ENCODE results near the gene NFKBIB.
"Not testable (repeated sequence)": the region's sequence is repeated elsewhere in the genome, so short reads cannot be mapped to it uniquely, and the experiment has no call there.

NFKBIB gene

GRCh38 chr19:38920602-38921419 lies 21.0 kb downstream of the NFKBIB start:
- no peak for DNase-seq (ENCODE audit: low read depth, low spot score)
- no peak overlapping the region for H3K4me3 ChIP-seq (ENCODE audit: low read length)

DNA sequence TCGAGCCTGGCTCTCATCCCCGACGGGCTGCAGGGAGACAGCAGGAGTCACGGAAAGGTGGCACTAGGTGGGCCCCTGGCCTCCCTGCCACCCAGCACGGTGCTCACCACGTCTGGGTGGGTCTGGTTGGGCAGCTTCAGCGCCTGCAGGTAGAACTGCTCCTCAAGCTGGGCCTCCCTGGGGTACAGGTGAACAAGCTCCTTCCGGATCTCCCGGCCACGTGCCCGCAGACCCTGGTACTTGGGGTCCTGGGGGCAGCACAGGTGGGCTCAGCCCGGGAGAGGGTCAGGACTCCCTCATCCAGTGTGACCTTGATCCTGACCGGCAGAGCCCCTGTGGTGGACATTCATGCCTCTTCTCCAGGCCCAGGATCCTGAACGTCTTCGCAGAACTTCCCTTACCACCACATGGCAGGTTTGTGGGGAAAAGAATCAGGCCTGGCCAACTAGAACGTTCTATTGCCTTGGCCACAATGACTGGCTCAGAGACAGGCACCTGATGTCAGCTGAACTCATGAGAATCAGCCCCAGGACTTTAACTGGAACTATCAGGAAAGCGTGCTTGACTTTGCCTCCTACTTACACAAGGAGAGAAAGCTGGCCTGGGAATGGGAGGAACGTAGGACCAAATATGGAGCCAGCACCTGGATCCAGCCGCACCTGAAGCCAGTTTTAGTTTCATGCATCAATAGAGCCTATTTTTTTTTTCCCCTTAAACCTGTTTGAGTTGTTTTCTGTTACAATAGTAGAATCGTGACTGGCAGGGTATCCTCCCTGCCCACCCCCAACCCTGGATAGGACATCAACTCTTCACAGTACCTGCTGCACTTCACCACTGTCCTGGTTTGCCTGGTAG lies 21.9 kb downstream of the NFKBIB start:
- no peak overlapping the region for H3K4me3 ChIP-seq (ENCODE audit: low read length)
- no peak for DNase-seq (ENCODE audit: low read depth, low spot score)

DNA sequence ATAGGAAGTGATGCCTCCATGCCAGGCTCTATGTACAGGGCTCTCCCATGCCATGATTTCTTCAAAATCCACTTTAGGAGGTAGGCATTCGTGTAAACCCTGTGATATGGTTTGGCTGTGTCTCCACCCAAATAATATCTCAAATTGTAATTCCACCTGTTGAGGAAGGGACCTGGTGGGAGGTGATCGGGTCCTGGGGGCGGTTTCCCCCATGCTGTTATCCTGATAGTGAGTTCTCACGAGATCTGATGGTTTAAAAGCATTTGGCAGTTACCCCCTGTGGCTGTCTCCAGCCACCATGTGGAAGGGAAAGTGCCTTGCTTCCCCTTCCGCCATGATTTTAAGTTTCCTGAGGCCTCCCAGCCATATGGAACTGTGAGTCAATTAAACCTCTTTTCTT lies 22.7 kb downstream of the NFKBIB start:
- no peak overlapping the region for H3K4me3 ChIP-seq (ENCODE audit: low read length)
- no peak for DNase-seq (ENCODE audit: low read depth, low spot score)

- DNase-seq (ENCODE audit: low read depth, low spot score): no peak
- no peak overlapping the region for H3K4me3 ChIP-seq (ENCODE audit: low read length)
Measured at GRCh38 chr19:38924388-38924787, 24.6 kb downstream of the NFKBIB start.

GRCh38 chr19:38928391-38929001 lies 28.7 kb downstream of the NFKBIB start:
- no peak overlapping the region for H3K4me3 ChIP-seq (ENCODE audit: low read length)
- no peak for DNase-seq (ENCODE audit: low read depth, low spot score)

GRCh38 chr19:38929929-38930775 lies 30.4 kb downstream of the NFKBIB start, which contains the start of gene SARS2:
TSS of gene SARS2 (minus strand) at chr19:38930763. CDS start at chr19:38930736, 27 bp downstream.
- peak within 1 kb of the TSS; percentile 98 for H3K4me3 ChIP-seq (ENCODE audit: low read length)
- DNase-seq (ENCODE audit: low read depth, low spot score): peak; percentile 91

DNA sequence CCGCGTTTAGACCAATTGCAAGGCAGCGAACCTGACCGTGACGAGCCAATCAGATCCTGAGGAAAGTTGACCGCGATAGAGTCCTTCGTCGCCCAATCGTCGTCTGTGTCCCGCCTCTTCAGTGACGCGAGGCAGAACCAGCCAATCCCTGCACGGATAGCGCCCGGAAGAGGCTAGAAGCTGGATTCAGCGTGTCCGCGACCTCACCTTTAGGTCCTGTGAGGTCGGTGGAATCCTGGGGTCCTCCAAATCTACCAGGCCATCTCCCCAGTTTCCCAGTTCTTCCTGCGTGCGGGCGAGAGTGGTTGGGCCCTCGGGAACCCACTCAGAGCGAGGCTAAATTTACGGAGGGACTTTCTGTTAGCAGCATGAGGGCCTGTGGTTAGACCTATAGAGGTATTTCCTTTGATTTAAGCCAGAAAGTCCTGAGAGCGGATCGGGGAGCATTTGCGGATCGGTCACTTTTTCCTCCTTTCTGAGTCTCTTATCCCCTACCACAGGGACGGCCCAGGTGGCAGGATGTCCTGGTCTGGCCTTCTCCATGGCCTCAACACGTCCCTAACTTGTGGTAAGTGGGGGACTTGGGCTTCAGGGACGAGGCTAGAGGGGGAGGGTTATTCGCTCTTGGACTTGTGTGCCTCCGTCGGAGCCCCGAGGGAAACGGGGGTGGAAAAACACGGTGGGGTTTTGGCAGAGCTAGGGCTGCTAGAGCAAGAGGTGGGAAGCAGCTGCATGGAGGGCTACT lies 31.2 kb downstream of the NFKBIB start, which contains the start of gene MRPS12:
MRPS12 (plus strand) TSS at position 169 of the 745 bp plus-strand sequence; CDS start at position 520, 351 bp downstream.
- DNase-seq (ENCODE audit: low read depth, low spot score): peak; percentile 100
- peak within 1 kb of the TSS; percentile 98 for H3K4me3 ChIP-seq (ENCODE audit: low read length)

- H3K4me3 ChIP-seq (ENCODE audit: low read length): peak overlapping the region; percentile 98
Measured at GRCh38 chr19:38931521-38931793, 31.7 kb downstream of the NFKBIB start.

DNA sequence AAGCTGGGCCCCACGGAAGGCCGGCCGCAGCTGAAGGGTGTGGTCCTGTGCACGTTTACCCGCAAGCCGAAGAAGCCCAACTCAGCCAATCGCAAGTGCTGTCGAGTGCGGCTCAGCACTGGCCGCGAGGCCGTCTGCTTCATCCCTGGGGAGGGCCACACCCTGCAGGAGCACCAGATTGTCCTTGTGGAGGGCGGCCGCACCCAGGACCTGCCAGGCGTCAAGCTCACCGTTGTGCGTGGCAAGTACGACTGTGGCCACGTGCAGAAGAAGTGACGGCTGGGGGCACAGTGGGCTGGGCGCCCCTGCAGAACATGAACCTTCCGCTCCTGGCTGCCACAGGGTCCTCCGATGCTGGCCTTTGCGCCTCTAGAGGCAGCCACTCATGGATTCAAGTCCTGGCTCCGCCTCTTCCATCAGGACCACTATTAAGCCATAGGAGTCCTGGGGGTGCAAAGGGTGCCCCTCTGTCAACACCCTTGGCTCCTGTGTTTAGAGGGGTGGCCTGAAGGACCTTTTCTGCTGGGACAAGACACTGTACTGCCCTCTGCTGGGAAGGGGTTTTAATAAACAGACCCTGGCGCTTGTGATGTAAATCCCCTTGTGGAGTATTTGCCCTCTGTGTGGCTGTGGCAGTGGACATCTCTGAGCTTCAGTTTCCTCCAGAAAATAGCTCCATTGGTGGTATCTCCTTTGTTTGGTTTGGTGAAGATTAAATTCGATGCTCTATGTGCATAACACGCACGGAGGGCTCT lies 32.8 kb downstream of the NFKBIB start:
- DNase-seq (ENCODE audit: low read depth, low spot score): peak; percentile 43
- H3K4me3 ChIP-seq (ENCODE audit: low read length): no peak overlapping the region

More at GRCh38 chr19:38931521-38931793, 31.7 kb downstream of the NFKBIB start:
- no peak for DNase-seq (ENCODE audit: low read depth, low spot score)

DNA sequence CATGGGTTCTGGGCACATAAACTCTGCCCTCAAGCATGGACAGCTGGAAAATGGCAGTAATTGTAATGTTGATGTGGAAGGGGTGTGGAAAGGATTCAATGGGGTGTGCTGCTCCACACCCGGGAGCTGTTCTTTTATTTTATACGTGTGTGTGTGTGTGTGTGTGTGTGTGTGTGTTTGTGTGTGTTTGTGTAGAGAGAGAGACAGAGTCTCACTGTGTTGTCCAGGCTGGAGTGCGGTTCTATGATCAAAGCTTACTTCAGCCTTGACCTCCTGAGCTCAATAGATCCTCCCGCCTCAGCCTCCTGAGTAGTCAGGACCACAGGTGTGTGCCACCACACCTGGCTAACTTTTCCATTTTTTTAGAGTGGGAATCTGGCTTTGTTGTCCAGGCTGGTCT lies 33.8 kb downstream of the NFKBIB start:
- DNase-seq (ENCODE audit: low read depth, low spot score): no peak
- no peak overlapping the region for H3K4me3 ChIP-seq (ENCODE audit: low read length)

GRCh38 chr19:38939957-38940356 lies 40.2 kb downstream of the NFKBIB start:
- H3K4me3 ChIP-seq (ENCODE audit: low read length): no peak overlapping the region
- DNase-seq (ENCODE audit: low read depth, low spot score): peak; percentile 46

- H3K4me3 ChIP-seq (ENCODE audit: low read length): not testable (repeated sequence)
- DNase-seq (ENCODE audit: low read depth, low spot score): peak; percentile 86
Measured at GRCh38 chr19:38941466-38941865, 41.7 kb downstream of the NFKBIB start.

DNA sequence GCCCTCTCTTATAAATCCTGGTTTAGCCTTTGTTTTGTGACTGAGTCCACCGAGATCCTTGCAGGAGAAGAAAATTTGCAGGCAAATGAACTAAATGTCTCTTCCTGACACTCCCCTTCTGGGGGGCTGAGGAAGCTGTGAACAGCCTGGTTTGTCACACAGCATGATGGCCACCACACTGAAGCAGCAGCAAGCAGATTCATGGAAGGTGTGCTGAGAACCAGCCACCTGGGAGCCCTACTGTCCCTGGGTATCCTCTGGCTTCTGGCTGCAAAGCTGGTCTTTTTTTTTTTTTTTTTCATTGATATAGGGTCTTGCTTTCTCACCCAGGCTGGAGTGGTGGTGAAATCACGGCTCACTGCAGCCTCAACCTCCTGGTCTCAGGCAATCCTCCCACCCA lies 42.2 kb downstream of the NFKBIB start:
- no peak overlapping the region for H3K4me3 ChIP-seq (ENCODE audit: low read length)
- DNase-seq (ENCODE audit: low read depth, low spot score): no peak

- no peak for DNase-seq (ENCODE audit: low read depth, low spot score)
- H3K4me3 ChIP-seq (ENCODE audit: low read length): no peak overlapping the region
Measured at GRCh38 chr19:38942471-38943181, 42.9 kb downstream of the NFKBIB start.

- no peak for DNase-seq (ENCODE audit: low read depth, low spot score)
- no peak overlapping the region for H3K4me3 ChIP-seq (ENCODE audit: low read length)
Measured at GRCh38 chr19:38944981-38945506, 45.3 kb downstream of the NFKBIB start.

DNA sequence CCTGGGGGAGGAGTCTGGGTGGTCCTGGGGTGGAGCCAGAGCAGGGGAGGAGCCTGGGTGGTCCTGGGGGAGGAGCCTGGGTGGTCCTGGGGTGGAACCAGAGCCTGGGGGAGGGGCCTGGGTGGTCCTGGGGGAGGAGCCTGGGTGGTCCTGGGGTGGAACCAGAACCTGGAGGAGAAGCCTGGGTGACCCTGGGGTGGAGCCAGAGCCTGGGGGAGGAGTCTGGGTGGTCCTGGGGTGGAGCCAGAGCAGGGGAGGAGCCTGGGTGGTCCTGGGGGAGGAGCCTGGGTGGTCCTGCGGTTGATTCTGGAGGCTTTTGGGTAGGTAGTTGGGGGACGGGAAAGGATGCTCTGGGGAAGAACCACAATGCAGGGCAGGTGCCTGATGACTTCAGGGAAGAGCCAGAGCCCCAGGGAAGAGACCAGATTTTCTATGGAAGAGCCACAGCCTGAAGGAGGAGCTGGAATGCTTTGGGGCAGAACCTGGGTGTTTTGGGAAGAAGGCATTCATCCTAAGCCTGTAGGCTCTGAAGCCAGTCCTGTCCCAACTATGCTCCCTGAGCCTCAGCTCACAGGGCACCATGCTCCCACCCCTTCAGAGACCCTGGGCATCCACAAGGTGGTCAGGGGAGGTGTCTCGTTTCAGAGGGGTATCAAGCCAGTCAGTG lies 45.9 kb downstream of the NFKBIB start:
- no peak for DNase-seq (ENCODE audit: low read depth, low spot score)

More for the DNA sequence above, 45.9 kb downstream of the NFKBIB start:
- H3K4me3 ChIP-seq (ENCODE audit: low read length): no peak overlapping the region
